ENCODE results near the gene CPLANE1.
A peak's percentile ranks its signal among the peaks of the same experiment; 100 is the strongest.
"Not testable (repeated sequence)": the region's sequence is repeated elsewhere in the genome, so short reads cannot be mapped to it uniquely, and the experiment has no call there.

Gene CPLANE1

GRCh38 chr5:37120270-37120669 lies 128.9 kb downstream of the CPLANE1 start:
- Mint-ChIP-seq H3K27me3 (no peaks in the 10 kb centered on the region), H3K27ac (no peak overlapping the region), H3K4me3 (no peak overlapping the region), H3K9me3 (no peaks in the 10 kb centered on the region), H3K4me1 (ENCODE audit: low read depth) (no peaks in the 10 kb centered on the region), H3K36me3 (ENCODE audit: low read depth) (peaks cover 14% of the 10 kb centered on the region)
- no peak for DNase-seq

GRCh38 chr5:37116359-37116758 lies 132.8 kb downstream of the CPLANE1 start:
- H3K4me1 Mint-ChIP-seq (ENCODE audit: low read depth) = peaks cover 25% of the 10 kb centered on the region
- no peaks in the 10 kb centered on the region for H3K27me3 Mint-ChIP-seq
- H3K4me3 Mint-ChIP-seq = no peak overlapping the region
- no peak overlapping the region for H3K27ac Mint-ChIP-seq
- DNase-seq = no peak
- H3K36me3 Mint-ChIP-seq (ENCODE audit: low read depth) = peaks cover 31% of the 10 kb centered on the region
- peaks cover 8% of the 10 kb centered on the region for H3K9me3 Mint-ChIP-seq

- Mint-ChIP-seq H3K4me3 (peak overlapping the region; percentile 54), H3K9me3 (peaks cover 8% of the 10 kb centered on the region), H3K27me3 (peaks cover 11% of the 10 kb centered on the region), H3K27ac (peak overlapping the region; percentile 79), H3K36me3 (ENCODE audit: low read depth) (peaks cover 35% of the 10 kb centered on the region), H3K4me1 (ENCODE audit: low read depth) (peaks cover 42% of the 10 kb centered on the region)
- DNase-seq = no peak
These were observed 136.7 kb downstream of the CPLANE1 start for GRCh38 chr5:37112383-37112991.

GRCh38 chr5:37111426-37112382 lies 137.5 kb downstream of the CPLANE1 start:
- H3K27me3 Mint-ChIP-seq = peaks cover 11% of the 10 kb centered on the region
- H3K36me3 Mint-ChIP-seq (ENCODE audit: low read depth) = peaks cover 40% of the 10 kb centered on the region
- peaks cover 8% of the 10 kb centered on the region for H3K9me3 Mint-ChIP-seq
- H3K4me1 Mint-ChIP-seq (ENCODE audit: low read depth) = peaks cover 42% of the 10 kb centered on the region
- H3K4me3 Mint-ChIP-seq = peak overlapping the region; percentile 54
- H3K27ac Mint-ChIP-seq = peak overlapping the region; percentile 79
- DNase-seq = no peak

GRCh38 chr5:37110135-37110534 lies 139.0 kb downstream of the CPLANE1 start:
- Mint-ChIP-seq H3K4me1 (ENCODE audit: low read depth) (peaks cover 42% of the 10 kb centered on the region), H3K4me3 (no peak overlapping the region), H3K36me3 (ENCODE audit: low read depth) (peaks cover 41% of the 10 kb centered on the region), H3K9me3 (peaks cover 8% of the 10 kb centered on the region), H3K27me3 (peaks cover 11% of the 10 kb centered on the region), H3K27ac (no peak overlapping the region)
- DNase-seq = no peak

- DNase-seq = no peak
- Mint-ChIP-seq H3K36me3 (ENCODE audit: low read depth) (peaks cover 39% of the 10 kb centered on the region), H3K27me3 (peaks cover 11% of the 10 kb centered on the region), H3K4me3 (no peak overlapping the region), H3K4me1 (ENCODE audit: low read depth) (peaks cover 42% of the 10 kb centered on the region), H3K9me3 (peaks cover 8% of the 10 kb centered on the region), H3K27ac (no peak overlapping the region)
These were observed 139.8 kb downstream of the CPLANE1 start for GRCh38 chr5:37109338-37109737.

- H3K4me1 Mint-ChIP-seq (ENCODE audit: low read depth) = peaks cover 7% of the 10 kb centered on the region
- H3K9me3 Mint-ChIP-seq = peaks cover 31% of the 10 kb centered on the region
- no peak for DNase-seq
- no peaks in the 10 kb centered on the region for H3K27me3 Mint-ChIP-seq
- no peak overlapping the region for H3K27ac Mint-ChIP-seq
- peaks cover 40% of the 10 kb centered on the region for H3K36me3 Mint-ChIP-seq (ENCODE audit: low read depth)
- H3K4me3 Mint-ChIP-seq = no peak overlapping the region
These were observed 145.9 kb downstream of the CPLANE1 start for GRCh38 chr5:37103302-37103701.

GRCh38 chr5:37099267-37099666 lies 149.9 kb downstream of the CPLANE1 start:
- Mint-ChIP-seq H3K36me3 (ENCODE audit: low read depth) (peaks cover 37% of the 10 kb centered on the region), H3K9me3 (peaks cover 45% of the 10 kb centered on the region)
- not testable (repeated sequence) for H3K4me3 Mint-ChIP-seq; DNase-seq; H3K27ac Mint-ChIP-seq; H3K27me3 Mint-ChIP-seq; H3K4me1 Mint-ChIP-seq (ENCODE audit: low read depth)

GRCh38 chr5:37093795-37094194 lies 155.4 kb downstream of the CPLANE1 start:
- peaks cover 25% of the 10 kb centered on the region for H3K36me3 Mint-ChIP-seq (ENCODE audit: low read depth)
- H3K27me3 Mint-ChIP-seq; DNase-seq; H3K27ac Mint-ChIP-seq; H3K4me3 Mint-ChIP-seq; H3K4me1 Mint-ChIP-seq (ENCODE audit: low read depth): not testable (repeated sequence)
- H3K9me3 Mint-ChIP-seq = peaks cover 15% of the 10 kb centered on the region

GRCh38 chr5:37090781-37091180 lies 158.4 kb downstream of the CPLANE1 start:
- no peaks in the 10 kb centered on the region for H3K27me3 Mint-ChIP-seq
- peaks cover 6% of the 10 kb centered on the region for H3K36me3 Mint-ChIP-seq (ENCODE audit: low read depth)
- H3K4me1 Mint-ChIP-seq (ENCODE audit: low read depth) = no peaks in the 10 kb centered on the region
- no peaks in the 10 kb centered on the region for H3K9me3 Mint-ChIP-seq
- H3K4me3 Mint-ChIP-seq = no peak overlapping the region
- no peak for DNase-seq
- no peak overlapping the region for H3K27ac Mint-ChIP-seq

GRCh38 chr5:37090123-37090726 lies 159.0 kb downstream of the CPLANE1 start:
- no peaks in the 10 kb centered on the region for H3K4me1 Mint-ChIP-seq (ENCODE audit: low read depth)
- H3K9me3 Mint-ChIP-seq = no peaks in the 10 kb centered on the region
- no peak overlapping the region for H3K27ac Mint-ChIP-seq
- no peaks in the 10 kb centered on the region for H3K27me3 Mint-ChIP-seq
- no peak overlapping the region for H3K4me3 Mint-ChIP-seq
- peaks cover 4% of the 10 kb centered on the region for H3K36me3 Mint-ChIP-seq (ENCODE audit: low read depth)
- no peak for DNase-seq

- Mint-ChIP-seq H3K4me3 (no peak overlapping the region), H3K27ac (no peak overlapping the region), H3K4me1 (ENCODE audit: low read depth) (no peaks in the 10 kb centered on the region), H3K9me3 (no peaks in the 10 kb centered on the region), H3K36me3 (ENCODE audit: low read depth) (no peaks in the 10 kb centered on the region), H3K27me3 (no peaks in the 10 kb centered on the region)
- DNase-seq = no peak
These were observed 161.2 kb downstream of the CPLANE1 start for GRCh38 chr5:37088009-37088408.

GRCh38 chr5:37086466-37087173 lies 162.6 kb downstream of the CPLANE1 start:
- no peaks in the 10 kb centered on the region for H3K36me3 Mint-ChIP-seq (ENCODE audit: low read depth)
- no peaks in the 10 kb centered on the region for H3K27me3 Mint-ChIP-seq
- H3K9me3 Mint-ChIP-seq = no peaks in the 10 kb centered on the region
- no peaks in the 10 kb centered on the region for H3K4me1 Mint-ChIP-seq (ENCODE audit: low read depth)
- H3K4me3 Mint-ChIP-seq = no peak overlapping the region
- no peak for DNase-seq
- H3K27ac Mint-ChIP-seq = no peak overlapping the region

GRCh38 chr5:37086026-37086425 lies 163.2 kb downstream of the CPLANE1 start:
- H3K4me1 Mint-ChIP-seq (ENCODE audit: low read depth); H3K36me3 Mint-ChIP-seq (ENCODE audit: low read depth); H3K27me3 Mint-ChIP-seq; H3K4me3 Mint-ChIP-seq; DNase-seq; H3K9me3 Mint-ChIP-seq; H3K27ac Mint-ChIP-seq: not testable (repeated sequence)

Measured in activated T-cell treated with anti-CD3 and anti-CD28 coated beads, Interleukin-2, amount 50 U/mL, for 24 hours (primary cell).